ENCODE measurements around the gene CNTN5.

DNA sequence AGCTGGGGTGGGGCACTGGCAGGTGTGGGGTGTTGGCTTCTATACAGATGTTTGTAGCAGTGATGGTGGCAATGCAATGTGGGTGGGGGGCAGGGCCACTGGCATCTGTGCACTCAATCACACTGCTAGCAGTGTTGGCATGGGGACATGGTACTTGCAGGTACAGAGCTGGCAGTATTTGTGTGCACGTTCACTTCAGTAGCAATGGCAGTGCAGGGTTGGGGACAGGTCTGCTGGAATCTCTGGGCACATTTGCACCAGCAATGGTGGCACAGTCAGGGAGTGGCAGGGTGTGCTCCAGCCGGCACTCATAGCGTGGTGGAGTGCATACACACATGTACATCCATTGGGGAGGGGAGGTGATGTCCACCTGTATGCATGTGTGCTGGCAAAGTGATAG lies 775.2 kb downstream of the CNTN5 start:
- TF ChIP-seq CTCF (IDR thresholded peaks at IDR 0.05) (no peak), POLR2A (IDR thresholded peaks at IDR 0.05) (no peak), EP300 (IDR thresholded peaks at IDR 0.05) (no peak)

All from suprapubic skin (tissue), 3 donors.